Vagina (tissue), 2 donors: ENCODE measurements around the gene TRIO. TPM values are rescaled to one million over a fixed set of nuclear protein-coding genes. Genes with fewer than 3 reads are reported as not detected.

Source experiments
- DNase-seq, 2 donors: peaks; one replicate each; pipeline ENCODE4 v3.0.0-alpha.2; 2017; ENCODE audit errors: extremely low spot score in 2 of 2
- H3K27ac ChIP-seq: fragments of 200-600 bp; sonication (generic); one replicate; pipeline ENCODE4 v1.5.1; 2019
- H3K27me3 ChIP-seq: fragments of 200-600 bp; sonication (generic); one replicate; pipeline ENCODE4 v1.5.1; 2019
- H3K36me3 ChIP-seq, 2 donors: fragments of 200-600 bp; sonication (generic); one replicate each; pipeline ENCODE4 v1.5.1; 2017 to 2019
- H3K4me1 ChIP-seq: fragments of 200-600 bp; sonication (generic); one replicate; pipeline ENCODE4 v1.5.1; 2019
- H3K4me3 ChIP-seq, 2 donors: fragments of 200-600 bp; sonication (generic); 1 replicate in 1 of 2; 2 replicates in 1 of 2; pipeline ENCODE4 v1.5.1; 2016 to 2019
- H3K9me3 ChIP-seq: fragments of 200-600 bp; sonication (generic); one replicate; pipeline ENCODE4 v1.5.1; 2019
- CTCF ChIP-seq, 3 experiments: fragments of 450-650 bp in 2 of 3; fragments of 200-600 bp in 1 of 3; sonication (generic) in 1 of 3; IDR thresholded peaks; one replicate each; pipeline ENCODE4 v1.5.1; 2017 to 2019; ENCODE audit warnings: antibody characterized with exemption in 3 of 3, mild to moderate bottlenecking in 2 of 3, moderate library complexity in 2 of 3
- POLR2A ChIP-seq, 2 donors: fragments of 450-650 bp; IDR thresholded peaks; one replicate each; pipeline ENCODE4 v1.6.1; 2017; ENCODE audit warnings: antibody characterized with exemption in 2 of 2, mild to moderate bottlenecking in 2 of 2, moderate library complexity in 2 of 2
- POLR2AphosphoS5 ChIP-seq, 2 donors: sonication (generic); formaldehyde crosslinking; IDR thresholded peaks; one replicate each; pipeline ENCODE4 v1.9.0; 2017; ENCODE audit warnings: antibody characterized with exemption in 2 of 2, mild to moderate bottlenecking in 2 of 2, low read depth in 1 of 2; ENCODE audit not compliant: insufficient read depth in 1 of 2
- intact Hi-C: fragments of 100-400 bp; cut with DNase I; formaldehyde crosslinking; loops from one replicate; pipeline ENCODE4 v1.15.1; 2023
- total RNA-seq: library from RNA; depleted of rRNA; stranded (reverse); fragments of >200 nt; gene quantifications from one replicate; pipeline ENCODE4 v1.2.3, GENCODE V29; 2016

The TRIO gene
- total RNA-seq, 1 donor from 2014 or later, result 142 TPM

GRCh38 chr5:14507156-14507941 lies 364.2 kb downstream of the TRIO start:
- no peak for TF ChIP-seq CTCF (IDR thresholded peaks at IDR 0.05)
- TF ChIP-seq POLR2A (IDR thresholded peaks at IDR 0.05), result no peak
- TF ChIP-seq POLR2AphosphoS5 (IDR thresholded peaks at IDR 0.05; ENCODE audit: insufficient read depth in 1 of 2, low read depth in 1 of 2), result no peak
- Histone ChIP-seq H3K4me3 (no peak overlapping the region), H3K27me3 (no peaks in the 10 kb centered on the region), H3K9me3 (no peaks in the 10 kb centered on the region), H3K36me3 (peaks cover 0 to 44% of the 10 kb centered on the region in 2 donors), H3K4me1 (no peaks in the 10 kb centered on the region), H3K27ac (no peak overlapping the region)
- no peak for DNase-seq
- intact Hi-C loops, result no loop called here

- no peak for DNase-seq
- TF ChIP-seq POLR2AphosphoS5 (IDR thresholded peaks at IDR 0.05; ENCODE audit: insufficient read depth in 1 of 2, low read depth in 1 of 2) (no peak), CTCF (IDR thresholded peaks at IDR 0.05) (no peak), POLR2A (IDR thresholded peaks at IDR 0.05) (no peak)
- H3K36me3 ChIP-seq, result peaks cover 0 to 39% of the 10 kb centered on the region in 2 donors
- no peak overlapping the region for H3K27ac ChIP-seq
- intact Hi-C loops, result no loop called here
- no peaks in the 10 kb centered on the region for H3K27me3 ChIP-seq
- H3K9me3 ChIP-seq, result no peaks in the 10 kb centered on the region
- H3K4me3 ChIP-seq, result no peak overlapping the region
- H3K4me1 ChIP-seq, result no peaks in the 10 kb centered on the region
Measured at GRCh38 chr5:14508046-14508445, 364.9 kb downstream of the TRIO start.

GRCh38 chr5:14509556-14509955 lies 366.4 kb downstream of the TRIO start:
- H3K9me3 ChIP-seq, result no peaks in the 10 kb centered on the region
- DNase-seq, result no peak

GRCh38 chr5:14510156-14510734 lies 367.1 kb downstream of the TRIO start:
- H3K27me3 ChIP-seq, result no peaks in the 10 kb centered on the region
- peaks cover 0 to 17% of the 10 kb centered on the region in 2 donors for H3K36me3 ChIP-seq
- no peak overlapping the region for H3K4me3 ChIP-seq
- no peaks in the 10 kb centered on the region for H3K4me1 ChIP-seq
- no peak overlapping the region for H3K27ac ChIP-seq
- DNase-seq, result no peak
- no peak for TF ChIP-seq POLR2AphosphoS5 (IDR thresholded peaks at IDR 0.05; ENCODE audit: insufficient read depth in 1 of 2, low read depth in 1 of 2)
- no peak for TF ChIP-seq POLR2A (IDR thresholded peaks at IDR 0.05)
- TF ChIP-seq CTCF (IDR thresholded peaks at IDR 0.05), result no peak
- H3K9me3 ChIP-seq, result no peaks in the 10 kb centered on the region
- intact Hi-C loops, result no loop called here

More at GRCh38 chr5:14509556-14509955, 366.4 kb downstream of the TRIO start:
- H3K27ac ChIP-seq, result no peak overlapping the region
- peaks cover 0 to 24% of the 10 kb centered on the region in 2 donors for H3K36me3 ChIP-seq
- no peak for TF ChIP-seq POLR2A (IDR thresholded peaks at IDR 0.05)
- no peak for TF ChIP-seq CTCF (IDR thresholded peaks at IDR 0.05)
- TF ChIP-seq POLR2AphosphoS5 (IDR thresholded peaks at IDR 0.05; ENCODE audit: insufficient read depth in 1 of 2, low read depth in 1 of 2), result no peak
- intact Hi-C loops, result no loop called here
- no peak overlapping the region for H3K4me3 ChIP-seq
- no peaks in the 10 kb centered on the region for H3K4me1 ChIP-seq
- H3K27me3 ChIP-seq, result no peaks in the 10 kb centered on the region

- no peak for DNase-seq
- H3K9me3 ChIP-seq, result no peaks in the 10 kb centered on the region
- peaks cover 0 to 16% of the 10 kb centered on the region in 2 donors for H3K36me3 ChIP-seq
- no peak overlapping the region for H3K27ac ChIP-seq
- H3K4me1 ChIP-seq, result no peaks in the 10 kb centered on the region
- H3K4me3 ChIP-seq, result no peak overlapping the region
- H3K27me3 ChIP-seq, result no peaks in the 10 kb centered on the region
- TF ChIP-seq CTCF (IDR thresholded peaks at IDR 0.05) (no peak), POLR2A (IDR thresholded peaks at IDR 0.05) (no peak), POLR2AphosphoS5 (IDR thresholded peaks at IDR 0.05; ENCODE audit: insufficient read depth in 1 of 2, low read depth in 1 of 2) (no peak)
- intact Hi-C loops, result no loop called here
Measured at GRCh38 chr5:14510880-14511279, 367.7 kb downstream of the TRIO start.
